GM10248 (cell line): ENCODE measurements around the gene KAT6B.

Experiments used
- CTCF ChIA-PET: fragments of 300-600 bp; sonication (Branson Sonifier 250); formaldehyde crosslinking; extraction: SDS; loops from one replicate; lab custom pipeline; 2021; ENCODE audit warnings: antibody characterized with exemption; lab: Yijun Ruan, JAX
- POLR2A ChIA-PET: fragments of 350-650 bp; sonication (Branson Sonifier 250); formaldehyde crosslinking; extraction: SDS; loops from one replicate; lab custom pipeline; 2020; ENCODE audit warnings: antibody characterized with exemption; lab: Yijun Ruan, JAX
- DNase-seq: peaks from one replicate; pipeline ENCODE4 v3.0.0; 2012; ENCODE audit errors: extremely low spot score
- CTCF ChIP-seq: IDR thresholded peaks from 2 replicates; pipeline ENCODE4 v1.5.1; 2012; ENCODE audit warnings: mild to moderate bottlenecking, low read depth; ENCODE audit errors: extremely low read depth, missing control alignments, control extremely low read depth

KAT6B gene

DNA sequence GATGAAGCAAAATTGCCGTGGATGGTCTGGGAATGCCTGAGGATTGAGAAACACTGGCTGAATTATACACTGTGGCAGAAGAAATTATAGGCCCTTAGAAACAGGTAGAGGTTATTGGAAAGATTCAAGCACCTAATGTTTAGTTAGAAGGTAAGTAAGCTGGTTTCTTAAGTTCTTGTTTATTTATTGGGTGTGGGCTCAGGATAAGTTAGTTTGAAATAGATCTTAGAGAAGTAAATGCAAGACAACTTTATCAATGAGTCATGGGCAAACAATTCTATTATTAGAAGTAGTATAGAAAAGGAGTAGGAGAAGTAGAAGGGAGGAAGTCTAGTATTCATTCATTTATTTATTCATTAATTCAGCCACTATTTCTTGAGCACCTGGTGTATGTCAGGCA lies 96.5 kb downstream of the KAT6B start:
- ChIA-PET CTCF (interaction anchor here (1.4 kb wide), 1 partner anchor 46 kb away, joined by 3 read pairs; no protein-coding TSS in a partner anchor), POLR2A (no interaction called here)
- DNase-seq, result no peak
- TF ChIP-seq CTCF, result no peak

GRCh38 chr10:74923556-74923955 lies 97.2 kb downstream of the KAT6B start:
- DNase-seq, result no peak

GRCh38 chr10:74924251-74924963 lies 98.0 kb downstream of the KAT6B start:
- ChIA-PET CTCF (interaction anchor here (1.1 to 1.4 kb wide), 2 partner anchors 45 to 66 kb away, joined by 3 read pairs; no protein-coding TSS in a partner anchor), POLR2A (no interaction called here)
- no peak for DNase-seq
- no peak for TF ChIP-seq CTCF

More at GRCh38 chr10:74923556-74923955, 97.2 kb downstream of the KAT6B start:
- ChIA-PET POLR2A (no interaction called here), CTCF (interaction anchor here (1.1 to 1.4 kb wide), 2 partner anchors 46 to 67 kb away, joined by 3 read pairs; no protein-coding TSS in a partner anchor)
- no peak for TF ChIP-seq CTCF

DNA sequence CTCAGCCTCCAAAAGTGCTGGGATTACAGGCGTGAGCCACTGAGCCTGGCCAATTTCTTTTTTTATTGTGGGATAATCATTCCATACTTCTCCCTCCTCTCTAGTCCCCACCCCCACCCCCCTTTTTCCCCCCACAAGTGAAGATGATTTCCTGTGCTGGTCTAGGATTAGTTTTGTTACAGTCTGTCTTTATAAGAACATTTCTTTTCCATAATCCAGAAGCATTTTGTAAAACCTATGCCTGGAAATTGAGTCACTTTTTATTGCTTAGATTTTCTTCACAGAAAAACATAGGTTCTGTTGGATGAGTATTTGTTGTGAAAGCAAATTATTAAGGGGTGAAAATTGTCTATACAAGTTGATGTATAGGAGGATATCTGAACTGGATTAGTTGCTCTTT lies 98.9 kb downstream of the KAT6B start:
- no peak for TF ChIP-seq CTCF
- POLR2A ChIA-PET, result no interaction called here
- CTCF ChIA-PET, result no interaction called here

GRCh38 chr10:74925708-74926107 lies 99.3 kb downstream of the KAT6B start:
- DNase-seq, result no peak
- POLR2A ChIA-PET, result no interaction called here
- CTCF ChIA-PET, result no interaction called here
- TF ChIP-seq CTCF, result no peak

More for the DNA sequence above, 98.9 kb downstream of the KAT6B start:
- no peak for DNase-seq

GRCh38 chr10:74926791-74927585 lies 100.6 kb downstream of the KAT6B start:
- no peak for TF ChIP-seq CTCF
- ChIA-PET CTCF (no interaction called here), POLR2A (no interaction called here)
- DNase-seq, result no peak
